T-helper 1 cell treated with Interleukin-12 subunit alpha and Interleukin-12 subunit beta and Interleukin-4 antibody, amounts not matched to agents 30 μg/mL and 1 μg/mL, for 36 hours (primary cell): ENCODE measurements around the gene PRICKLE2.

Source experiments
- H3K27ac Mint-ChIP-seq: one replicate; pipeline ENCODE4 v1.8.0; 2021; ENCODE audit warnings: mild to moderate bottlenecking, mixed read lengths
- H3K27me3 Mint-ChIP-seq: one replicate; pipeline ENCODE4 v1.8.0; 2021; ENCODE audit warnings: low read depth, mixed read lengths
- H3K36me3 Mint-ChIP-seq: one replicate; pipeline ENCODE4 v1.8.0; 2021; ENCODE audit warnings: low read depth, mixed read lengths
- H3K4me1 Mint-ChIP-seq: one replicate; pipeline ENCODE4 v1.8.0; 2021; ENCODE audit warnings: low read depth, mixed read lengths
- H3K4me3 Mint-ChIP-seq: one replicate; pipeline ENCODE4 v1.8.0; 2021; ENCODE audit warnings: mild to moderate bottlenecking, moderate library complexity, mixed read lengths
- H3K9me3 Mint-ChIP-seq: one replicate; pipeline ENCODE4 v1.8.0; 2021; ENCODE audit warnings: mixed read lengths

Gene PRICKLE2

DNA sequence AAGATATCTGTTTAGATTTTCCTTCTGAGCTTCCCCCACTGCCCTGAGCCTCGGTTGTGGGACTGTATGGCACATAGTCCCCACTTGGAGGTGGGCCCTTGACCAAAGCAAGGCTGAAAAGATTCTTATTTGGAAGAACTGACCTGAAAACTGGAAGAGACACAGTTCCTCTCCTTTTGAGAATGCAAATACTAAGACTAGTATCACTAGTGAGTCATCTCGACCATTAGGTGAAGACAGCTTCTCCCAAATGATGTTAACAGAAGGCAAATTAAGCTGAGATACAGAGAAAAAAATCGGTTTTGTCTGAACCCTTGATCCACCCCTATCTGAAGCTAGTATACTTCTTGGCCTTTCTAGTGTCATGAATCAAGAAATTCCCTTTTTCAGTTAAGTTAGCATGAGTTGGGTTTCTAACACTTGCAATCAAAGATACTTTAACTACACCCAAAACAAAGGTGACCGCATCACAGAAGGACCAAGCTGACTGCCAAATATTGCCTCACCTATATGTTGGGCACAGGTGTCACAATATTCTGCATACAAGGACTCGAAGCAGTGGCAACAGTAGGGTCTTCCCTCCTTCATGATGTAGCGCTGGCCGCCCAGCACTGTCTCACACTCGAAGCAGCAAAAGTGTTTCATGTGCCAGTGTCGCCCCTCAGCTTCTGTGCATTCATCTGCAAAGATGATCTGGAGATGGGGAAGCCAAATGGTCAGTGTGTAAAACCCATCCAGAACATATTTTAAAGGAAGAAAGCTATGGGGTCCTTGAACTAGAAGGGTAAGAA lies 72.4 kb downstream of the PRICKLE2 start:
- H3K9me3 Mint-ChIP-seq: no peaks in the 10 kb centered on the region
- H3K4me1 Mint-ChIP-seq: no peaks in the 10 kb centered on the region
- no peak overlapping the region for H3K4me3 Mint-ChIP-seq
- no peaks in the 10 kb centered on the region for H3K27me3 Mint-ChIP-seq
- H3K36me3 Mint-ChIP-seq: no peaks in the 10 kb centered on the region
- H3K27ac Mint-ChIP-seq: no peak overlapping the region

DNA sequence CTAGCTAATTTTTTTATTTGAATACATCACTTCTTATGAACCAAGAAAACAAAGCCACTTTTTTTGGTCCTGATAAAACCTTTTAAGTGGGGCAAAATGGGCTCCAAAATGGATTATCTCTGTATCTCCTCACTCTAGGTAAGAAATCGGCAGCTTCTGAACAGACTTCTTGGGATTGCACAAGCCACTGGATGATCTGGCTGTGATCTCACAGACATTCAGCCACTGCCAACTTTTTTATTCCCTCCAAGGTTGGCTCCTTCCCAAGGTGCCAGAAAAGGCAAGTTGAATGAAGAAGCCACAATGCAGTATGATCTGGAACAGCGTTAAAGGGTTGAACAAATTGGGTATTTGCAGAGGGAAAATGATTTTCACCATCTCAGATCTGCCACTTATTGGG lies 73.2 kb downstream of the PRICKLE2 start:
- no peaks in the 10 kb centered on the region for H3K36me3 Mint-ChIP-seq
- H3K9me3 Mint-ChIP-seq: no peaks in the 10 kb centered on the region
- no peaks in the 10 kb centered on the region for H3K4me1 Mint-ChIP-seq
- H3K4me3 Mint-ChIP-seq: no peak overlapping the region
- H3K27ac Mint-ChIP-seq: no peak overlapping the region
- H3K27me3 Mint-ChIP-seq: no peaks in the 10 kb centered on the region

GRCh38 chr3:64151342-64151871 lies 73.9 kb downstream of the PRICKLE2 start:
- Mint-ChIP-seq H3K36me3 (no peaks in the 10 kb centered on the region), H3K9me3 (no peaks in the 10 kb centered on the region), H3K4me3 (no peak overlapping the region), H3K27me3 (no peaks in the 10 kb centered on the region), H3K27ac (no peak overlapping the region), H3K4me1 (no peaks in the 10 kb centered on the region)

- Mint-ChIP-seq H3K4me1 (no peaks in the 10 kb centered on the region), H3K27me3 (no peaks in the 10 kb centered on the region), H3K36me3 (no peaks in the 10 kb centered on the region), H3K4me3 (no peak overlapping the region), H3K27ac (no peak overlapping the region), H3K9me3 (no peaks in the 10 kb centered on the region)
These were observed 74.6 kb downstream of the PRICKLE2 start for GRCh38 chr3:64150623-64151207.

DNA sequence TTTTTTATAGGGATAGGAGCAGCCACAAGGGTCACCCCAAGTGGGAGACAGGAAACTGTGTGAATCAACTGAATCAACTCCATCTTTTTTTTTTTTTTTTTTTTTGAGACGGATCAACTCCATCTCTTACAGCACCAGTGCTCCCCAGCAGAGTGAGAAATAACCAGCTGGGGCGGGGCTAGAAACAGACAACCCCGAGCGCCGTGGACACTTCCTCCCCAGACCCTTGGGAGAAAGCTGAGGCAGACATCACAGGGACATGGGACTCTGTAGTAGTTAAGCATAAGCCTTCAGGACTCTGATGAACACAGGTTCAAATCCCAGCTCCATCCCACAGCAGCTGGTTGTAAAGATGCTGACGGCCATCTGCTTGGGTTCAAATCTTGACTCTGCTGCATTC lies 75.4 kb downstream of the PRICKLE2 start:
- Mint-ChIP-seq H3K9me3 (no peaks in the 10 kb centered on the region), H3K27ac (no peak overlapping the region), H3K27me3 (no peaks in the 10 kb centered on the region), H3K4me3 (no peak overlapping the region), H3K36me3 (no peaks in the 10 kb centered on the region), H3K4me1 (no peaks in the 10 kb centered on the region)

GRCh38 chr3:64148955-64149653 lies 76.2 kb downstream of the PRICKLE2 start:
- Mint-ChIP-seq H3K27ac (no peak overlapping the region), H3K4me3 (no peak overlapping the region), H3K36me3 (no peaks in the 10 kb centered on the region), H3K4me1 (no peaks in the 10 kb centered on the region), H3K27me3 (no peaks in the 10 kb centered on the region), H3K9me3 (no peaks in the 10 kb centered on the region)

GRCh38 chr3:64147211-64147610 lies 78.1 kb downstream of the PRICKLE2 start:
- Mint-ChIP-seq H3K27ac (no peak overlapping the region), H3K4me1 (no peaks in the 10 kb centered on the region), H3K36me3 (no peaks in the 10 kb centered on the region), H3K4me3 (no peak overlapping the region), H3K9me3 (no peaks in the 10 kb centered on the region), H3K27me3 (no peaks in the 10 kb centered on the region)

DNA sequence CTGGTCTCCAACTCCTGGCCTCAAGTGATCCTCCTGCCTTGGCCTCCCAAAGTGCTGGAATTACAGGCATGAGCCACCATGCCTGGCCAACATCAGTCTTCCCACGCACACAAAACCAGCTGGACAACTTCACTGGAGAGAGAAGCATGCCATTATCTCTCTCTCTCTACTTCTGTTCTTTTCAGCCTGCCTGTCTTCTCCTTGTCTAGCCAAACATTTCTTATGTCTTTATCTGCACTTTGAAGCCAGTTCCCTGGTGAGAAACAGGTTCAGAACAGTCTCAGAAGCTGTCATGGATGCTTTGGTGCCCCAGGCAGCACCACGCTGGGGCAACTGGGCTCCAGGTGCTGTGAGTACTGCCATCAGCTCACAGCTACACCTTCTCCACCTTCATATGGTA lies 79.8 kb downstream of the PRICKLE2 start:
- no peak overlapping the region for H3K27ac Mint-ChIP-seq
- no peaks in the 10 kb centered on the region for H3K27me3 Mint-ChIP-seq
- no peaks in the 10 kb centered on the region for H3K9me3 Mint-ChIP-seq
- no peaks in the 10 kb centered on the region for H3K4me1 Mint-ChIP-seq
- no peaks in the 10 kb centered on the region for H3K36me3 Mint-ChIP-seq
- no peak overlapping the region for H3K4me3 Mint-ChIP-seq

GRCh38 chr3:64144241-64144900 lies 80.9 kb downstream of the PRICKLE2 start:
- H3K27ac Mint-ChIP-seq: no peak overlapping the region
- H3K4me3 Mint-ChIP-seq: no peak overlapping the region
- H3K36me3 Mint-ChIP-seq: no peaks in the 10 kb centered on the region
- no peaks in the 10 kb centered on the region for H3K9me3 Mint-ChIP-seq
- no peaks in the 10 kb centered on the region for H3K27me3 Mint-ChIP-seq
- H3K4me1 Mint-ChIP-seq: no peaks in the 10 kb centered on the region

DNA sequence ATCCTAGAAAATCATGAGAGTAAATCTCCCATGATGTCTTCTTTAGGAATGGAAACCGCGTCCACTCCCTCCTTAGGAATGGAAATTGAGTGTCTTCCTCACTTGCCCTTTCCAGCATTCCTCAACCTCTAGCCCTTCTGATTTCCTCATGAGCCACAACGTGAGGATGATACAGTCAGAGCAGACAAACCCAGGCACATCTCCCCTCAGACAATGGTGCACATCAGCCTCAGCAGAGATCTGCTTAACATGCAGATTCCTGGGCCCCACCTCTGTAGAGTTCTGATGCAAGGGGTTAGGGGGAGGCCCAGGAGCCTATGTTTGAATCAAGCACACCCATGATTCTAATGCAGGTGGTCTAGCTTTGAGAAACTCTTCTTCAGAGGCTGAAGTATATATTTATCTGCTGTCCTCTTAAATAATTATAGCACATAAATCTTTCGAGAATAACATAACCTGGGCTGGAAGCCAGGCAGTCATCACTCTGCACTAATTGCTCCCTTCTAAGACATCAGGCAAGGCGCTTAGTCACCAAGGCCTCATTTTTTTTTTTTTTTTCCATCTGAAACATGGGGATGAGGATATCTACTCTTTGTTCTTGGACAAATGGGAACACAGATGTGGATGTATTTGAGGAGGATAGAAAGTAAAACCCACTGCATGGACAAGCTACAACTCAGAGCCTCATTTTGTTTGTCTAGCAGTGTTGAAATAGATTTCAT lies 81.7 kb downstream of the PRICKLE2 start:
- H3K4me3 Mint-ChIP-seq: no peak overlapping the region
- H3K9me3 Mint-ChIP-seq: no peaks in the 10 kb centered on the region
- no peak overlapping the region for H3K27ac Mint-ChIP-seq
- H3K27me3 Mint-ChIP-seq: no peaks in the 10 kb centered on the region
- no peaks in the 10 kb centered on the region for H3K4me1 Mint-ChIP-seq
- no peaks in the 10 kb centered on the region for H3K36me3 Mint-ChIP-seq

- Mint-ChIP-seq H3K27ac (no peak overlapping the region), H3K27me3 (no peaks in the 10 kb centered on the region), H3K9me3 (no peaks in the 10 kb centered on the region), H3K4me1 (no peaks in the 10 kb centered on the region), H3K4me3 (no peak overlapping the region), H3K36me3 (no peaks in the 10 kb centered on the region)
These were observed 83.8 kb downstream of the PRICKLE2 start for GRCh38 chr3:64141476-64141875.

- Mint-ChIP-seq H3K36me3 (no peaks in the 10 kb centered on the region), H3K4me1 (no peaks in the 10 kb centered on the region), H3K27ac (no peak overlapping the region), H3K4me3 (no peak overlapping the region), H3K27me3 (no peaks in the 10 kb centered on the region), H3K9me3 (no peaks in the 10 kb centered on the region)
These were observed 84.6 kb downstream of the PRICKLE2 start for GRCh38 chr3:64140651-64141050.

GRCh38 chr3:64138656-64139375 lies 86.5 kb downstream of the PRICKLE2 start:
- no peaks in the 10 kb centered on the region for H3K36me3 Mint-ChIP-seq
- no peak overlapping the region for H3K4me3 Mint-ChIP-seq
- no peak overlapping the region for H3K27ac Mint-ChIP-seq
- no peaks in the 10 kb centered on the region for H3K4me1 Mint-ChIP-seq
- no peaks in the 10 kb centered on the region for H3K9me3 Mint-ChIP-seq
- no peaks in the 10 kb centered on the region for H3K27me3 Mint-ChIP-seq
